ENCODE measurements around the gene EML1.

GRCh38 chr14:99989032-99989431, 195.8 kb downstream of the EML1 start:
- no peak for TF ChIP-seq L3MBTL2 (conservative IDR thresholded peaks at IDR 0.05)
- no peak for TF ChIP-seq ZNF384 (IDR thresholded peaks at IDR 0.05)
- TF ChIP-seq PKNOX1 (IDR thresholded peaks at IDR 0.05): no peak
- no peak for TF ChIP-seq SP1 (IDR thresholded peaks at IDR 0.05)
- TF ChIP-seq NFRKB (IDR thresholded peaks at IDR 0.05): no peak
- no peak for TF ChIP-seq BHLHE40 (IDR thresholded peaks at IDR 0.05; ENCODE audit: borderline replicate concordance)
- TF ChIP-seq FOXK2 (IDR thresholded peaks at IDR 0.05): no peak
- TF ChIP-seq ELF4 (IDR thresholded peaks at IDR 0.05): no peak
- no peak for TF ChIP-seq TARDBP (IDR thresholded peaks at IDR 0.05)
- no peak for TF ChIP-seq FOXA1 (IDR thresholded peaks at IDR 0.05)
- no peak for TF ChIP-seq LEF1 (IDR thresholded peaks at IDR 0.05; ENCODE audit: borderline replicate concordance)

Data from HEK293T (cell line).